Measurements from ENCODE around the gene RPS6KA6.

Gene RPS6KA6

DNA sequence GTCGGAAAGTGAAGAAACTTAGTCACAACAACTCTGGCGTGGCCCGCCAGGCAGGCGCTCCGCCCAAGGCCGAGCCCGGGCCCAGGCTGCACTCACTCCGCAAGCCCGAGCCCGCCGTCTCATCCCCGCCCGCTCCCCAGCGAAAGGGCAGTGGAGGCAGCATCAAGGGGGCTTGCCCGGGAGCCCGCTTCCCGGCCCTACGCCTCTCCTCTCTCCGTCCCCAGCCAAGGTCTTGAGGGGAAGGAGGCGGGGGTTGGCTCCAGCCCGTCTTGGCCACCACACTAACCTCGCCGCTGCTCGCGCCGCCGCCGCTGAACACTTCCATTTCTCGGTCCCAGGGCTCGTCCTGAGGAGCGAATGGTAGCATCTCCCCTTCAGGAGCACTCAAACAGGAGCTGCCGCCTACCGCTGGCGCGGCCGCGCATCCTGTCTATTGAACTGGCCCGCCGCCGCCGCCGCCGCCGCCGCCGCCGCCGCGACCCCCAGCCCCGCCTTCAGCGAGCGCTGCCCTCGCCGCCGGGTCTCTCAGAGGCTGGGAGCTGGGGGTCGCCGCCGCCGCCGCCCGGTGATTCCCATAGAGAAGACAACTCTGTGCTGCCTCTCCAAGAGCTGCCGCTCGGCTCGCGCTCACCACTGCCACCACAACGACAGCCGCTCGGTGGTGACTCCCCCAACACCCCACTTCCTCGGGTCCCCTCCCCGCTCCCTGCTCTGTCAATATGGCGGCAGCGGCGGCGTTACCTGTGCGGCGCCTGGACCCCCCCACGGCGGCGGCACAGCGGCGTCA, at the start of gene RPS6KA6:
Gene RPS6KA6 (minus strand): TSS at position 667 of the 787 bp plus-strand sequence. CDS start 300 bp downstream, at position 367.
- peaks cover 20 to 60% (median 48%) of the 10 kb centered on the region in 11 experiments; a peak in 21 of 22 replicates for H3K27me3 ChIP-seq
- H3K27ac ChIP-seq = no peak within 1 kb of the TSS
- no peaks in the 10 kb centered on the region for H4K20me1 ChIP-seq
- H3K9me3 ChIP-seq (replicated peaks in 1 of 11) = peaks cover 11 to 34% (median 13%) of the 10 kb centered on the region in 11 experiments; a peak in 19 of 22 replicates
- H3K4me3 ChIP-seq = no peak within 1 kb of the TSS
- no peak for TF ChIP-seq Cebpa-rat (IDR thresholded peaks at IDR 0.05)
- no peak within 1 kb of the TSS for H3K9ac ChIP-seq
- H3K4me1 ChIP-seq = no peaks in the 10 kb centered on the region
- no peak within 1 kb of the TSS for H3K4me2 ChIP-seq
- H3K36me3 ChIP-seq = no peaks in the 10 kb centered on the region

DNA sequence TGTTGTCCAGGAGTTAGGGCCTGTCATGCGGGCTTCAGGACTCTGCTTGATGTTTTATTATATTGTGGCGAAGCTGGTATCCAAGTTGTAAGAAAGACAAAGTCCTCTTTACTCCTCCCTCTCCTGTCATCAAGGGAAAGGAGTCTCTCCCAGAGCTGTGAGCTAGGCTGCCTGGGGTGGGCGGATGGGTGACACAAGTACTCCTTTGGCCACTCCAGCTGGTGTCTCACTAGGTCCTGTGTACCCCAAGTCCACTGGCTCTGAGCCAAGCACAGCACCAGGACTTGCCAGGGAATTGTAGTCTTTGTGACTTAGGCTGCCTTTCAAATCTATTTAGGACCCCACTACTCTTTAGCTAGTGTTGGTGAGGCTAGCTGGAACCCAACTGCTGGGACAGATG, 36.7 kb upstream of the RPS6KA6 start:
- no peak overlapping the region for H3K27ac ChIP-seq
- H3K36me3 ChIP-seq = no peaks in the 10 kb centered on the region
- H3K27me3 ChIP-seq = peaks cover 66 to 100% (median 96%) of the 10 kb centered on the region in 11 experiments
- H3K4me3 ChIP-seq = no peak overlapping the region
- TF ChIP-seq Cebpa-rat (IDR thresholded peaks at IDR 0.05) = no peak
- no peaks in the 10 kb centered on the region for H3K9me3 ChIP-seq (replicated peaks in 1 of 11)
- no peak overlapping the region for H3K9ac ChIP-seq
- H3K4me1 ChIP-seq = no peaks in the 10 kb centered on the region
- no peak overlapping the region for H3K4me2 ChIP-seq
- no peaks in the 10 kb centered on the region; a peak in 2 of 22 replicates for H4K20me1 ChIP-seq

DNA sequence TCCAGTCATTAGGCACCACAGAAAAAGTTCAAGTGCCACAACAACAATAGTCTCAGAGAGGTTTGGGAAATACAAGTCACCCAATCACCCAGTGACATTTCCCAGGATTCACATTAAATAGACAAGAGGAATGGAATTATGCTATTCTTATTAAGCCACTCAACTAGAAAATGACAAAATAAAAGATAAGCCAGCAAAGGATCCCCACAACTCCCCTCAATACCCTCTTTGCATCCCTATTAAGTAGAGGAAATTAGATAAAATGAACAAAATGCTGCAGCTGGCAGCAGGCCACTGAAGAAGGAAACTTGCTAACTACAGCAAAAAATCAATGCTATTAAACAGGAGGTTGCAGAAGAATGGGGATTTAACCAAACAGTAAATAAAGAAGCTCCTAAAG, 35.3 kb upstream of the RPS6KA6 start:
- Histone ChIP-seq H3K36me3 (no peaks in the 10 kb centered on the region), H3K4me2 (no peak overlapping the region), H3K4me1 (no peaks in the 10 kb centered on the region), H3K9ac (no peak overlapping the region), H4K20me1 (no peaks in the 10 kb centered on the region; a peak in 3 of 22 replicates), H3K27ac (no peak overlapping the region), H3K9me3 (replicated peaks in 1 of 11) (no peaks in the 10 kb centered on the region), H3K4me3 (no peak overlapping the region), H3K27me3 (peaks cover 68 to 100% (median 96%) of the 10 kb centered on the region in 11 experiments)
- no peak for TF ChIP-seq Cebpa-rat (IDR thresholded peaks at IDR 0.05)

DNA sequence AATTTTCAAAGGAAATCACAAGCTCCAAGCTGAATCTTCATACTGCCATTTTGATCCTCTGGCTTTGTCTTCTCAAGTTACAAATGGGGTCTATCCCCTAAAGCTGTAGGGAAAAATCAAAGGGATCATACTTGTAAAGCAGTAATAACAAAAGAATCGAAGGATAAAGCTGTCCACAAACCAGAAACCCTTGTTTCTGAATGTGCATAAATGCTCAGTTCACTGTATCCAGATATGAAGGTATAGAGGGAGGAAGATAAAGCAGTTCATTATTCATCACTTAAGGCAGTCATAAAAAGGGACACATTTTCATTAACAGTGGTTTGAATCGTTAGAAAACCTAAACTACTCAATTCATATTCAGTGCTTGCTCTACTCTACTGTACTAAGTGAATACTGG, 33.2 kb upstream of the RPS6KA6 start:
- Histone ChIP-seq H3K4me2 (no peak overlapping the region), H3K9ac (no peak overlapping the region), H3K4me1 (no peaks in the 10 kb centered on the region), H3K9me3 (replicated peaks in 1 of 11) (no peaks in the 10 kb centered on the region), H3K27me3 (peaks cover 76 to 98% (median 96%) of the 10 kb centered on the region in 11 experiments), H4K20me1 (no peaks in the 10 kb centered on the region; a peak in 4 of 22 replicates), H3K27ac (no peak overlapping the region), H3K4me3 (no peak overlapping the region), H3K36me3 (no peaks in the 10 kb centered on the region)
- TF ChIP-seq Cebpa-rat (IDR thresholded peaks at IDR 0.05) = no peak

DNA sequence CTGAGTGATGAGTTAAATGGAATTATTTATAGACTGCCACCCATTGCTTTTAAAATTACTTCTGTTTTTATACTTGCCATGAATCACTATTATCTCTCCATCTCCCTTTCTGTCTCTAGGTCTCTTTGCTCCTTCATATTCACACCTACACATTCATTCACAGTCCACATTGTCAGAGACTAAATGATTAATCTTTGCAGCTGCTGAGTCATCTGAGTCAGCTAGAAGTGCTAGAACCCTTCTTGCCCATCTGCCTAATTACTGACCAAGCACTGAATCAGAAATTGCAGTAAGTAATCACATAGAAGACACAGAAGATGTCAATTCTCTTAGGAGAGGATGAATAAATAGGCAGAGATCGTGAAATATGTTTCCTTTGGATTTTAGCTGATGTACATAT, 31.6 kb upstream of the RPS6KA6 start:
- Histone ChIP-seq H4K20me1 (no peaks in the 10 kb centered on the region; a peak in 4 of 22 replicates), H3K27ac (no peak overlapping the region), H3K9me3 (replicated peaks in 1 of 11) (peaks cover 0 to 2% (median 0%) of the 10 kb centered on the region in 11 experiments; a peak in 1 of 22 replicates), H3K4me1 (no peaks in the 10 kb centered on the region), H3K4me3 (no peak overlapping the region), H3K4me2 (no peak overlapping the region), H3K36me3 (no peaks in the 10 kb centered on the region), H3K27me3 (peaks cover 63 to 95% (median 86%) of the 10 kb centered on the region in 11 experiments), H3K9ac (no peak overlapping the region)
- no peak for TF ChIP-seq Cebpa-rat (IDR thresholded peaks at IDR 0.05)

DNA sequence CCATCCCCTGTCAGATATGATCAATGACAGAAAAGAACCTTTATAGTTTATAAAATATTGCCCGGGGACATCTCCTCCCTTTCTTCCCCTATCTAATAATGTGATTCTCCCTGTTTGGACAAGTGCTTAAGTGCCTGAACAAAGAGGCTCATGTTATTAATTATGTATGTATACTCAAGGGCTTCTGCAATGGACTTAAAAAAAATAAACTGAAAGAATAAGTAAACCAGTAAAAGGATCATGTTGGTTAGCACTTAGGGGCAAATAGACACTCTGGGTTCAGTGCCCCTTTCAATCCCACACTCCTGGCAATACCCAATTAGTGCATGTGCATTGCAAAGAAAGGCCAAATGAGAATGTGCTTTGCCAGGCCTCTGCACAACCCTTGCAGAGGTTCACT, 30.7 kb upstream of the RPS6KA6 start:
- Histone ChIP-seq H3K9ac (no peak overlapping the region), H3K9me3 (replicated peaks in 1 of 11) (peaks cover 1 to 10% (median 6%) of the 10 kb centered on the region in 11 experiments; a peak in 13 of 22 replicates), H3K27me3 (peaks cover 59 to 97% (median 85%) of the 10 kb centered on the region in 11 experiments), H3K4me1 (no peaks in the 10 kb centered on the region), H3K36me3 (no peaks in the 10 kb centered on the region), H3K4me3 (no peak overlapping the region), H4K20me1 (no peaks in the 10 kb centered on the region; a peak in 4 of 22 replicates), H3K27ac (no peak overlapping the region), H3K4me2 (no peak overlapping the region)
- TF ChIP-seq Cebpa-rat (IDR thresholded peaks at IDR 0.05) = no peak

DNA sequence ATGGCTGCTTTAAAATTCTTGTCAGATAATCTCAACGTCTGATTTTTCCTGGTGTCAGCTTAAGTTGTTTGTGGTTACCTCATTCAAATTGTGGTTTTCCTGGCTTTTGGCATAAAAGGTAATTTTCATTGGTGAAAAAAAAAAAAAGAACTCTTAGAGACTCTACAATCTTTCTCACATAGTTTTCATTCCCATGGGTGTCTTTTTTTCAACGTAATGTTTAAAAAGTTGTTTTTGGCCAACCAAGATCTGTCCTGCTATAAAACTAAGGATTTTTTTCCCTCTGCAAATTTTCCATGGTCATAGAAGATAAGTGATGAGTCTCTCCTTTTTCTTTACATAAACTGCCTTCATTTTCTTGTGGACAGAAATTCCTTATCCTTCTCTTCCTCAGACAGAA, 28.9 kb upstream of the RPS6KA6 start:
- Histone ChIP-seq H3K4me3 (no peak overlapping the region), H3K9ac (no peak overlapping the region)
- no peak for TF ChIP-seq Cebpa-rat (IDR thresholded peaks at IDR 0.05)

DNA sequence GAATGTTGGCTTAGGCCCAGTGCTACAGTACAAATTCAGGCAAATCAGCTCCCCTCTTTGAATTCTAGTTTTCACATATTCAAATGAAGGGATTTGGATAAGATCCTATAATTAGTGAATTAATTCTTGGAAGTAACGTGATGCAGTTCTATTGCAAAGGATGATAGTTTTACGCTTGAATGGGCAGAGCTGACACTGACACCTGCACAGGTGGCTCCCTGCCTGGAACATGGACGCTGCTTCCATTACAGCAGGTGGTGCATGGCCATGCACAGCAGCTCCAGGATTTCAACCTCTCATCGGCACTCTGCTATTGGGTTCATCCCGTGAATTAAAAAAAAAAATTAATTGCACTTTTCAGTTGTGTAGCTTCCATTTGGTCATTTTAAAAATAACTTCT, 28.4 kb upstream of the RPS6KA6 start:
- TF ChIP-seq Cebpa-rat (IDR thresholded peaks at IDR 0.05) = no peak

More for the DNA sequence above, 28.9 kb upstream of the RPS6KA6 start:
- no peak overlapping the region for H3K4me2 ChIP-seq
- H3K36me3 ChIP-seq = no peaks in the 10 kb centered on the region
- H3K4me1 ChIP-seq = no peaks in the 10 kb centered on the region
- H4K20me1 ChIP-seq = no peaks in the 10 kb centered on the region; a peak in 4 of 22 replicates
- H3K27ac ChIP-seq = no peak overlapping the region
- peaks cover 4 to 15% (median 8%) of the 10 kb centered on the region in 11 experiments; a peak in 13 of 22 replicates for H3K9me3 ChIP-seq (replicated peaks in 1 of 11)
- H3K27me3 ChIP-seq = peaks cover 48 to 84% (median 70%) of the 10 kb centered on the region in 11 experiments

DNA sequence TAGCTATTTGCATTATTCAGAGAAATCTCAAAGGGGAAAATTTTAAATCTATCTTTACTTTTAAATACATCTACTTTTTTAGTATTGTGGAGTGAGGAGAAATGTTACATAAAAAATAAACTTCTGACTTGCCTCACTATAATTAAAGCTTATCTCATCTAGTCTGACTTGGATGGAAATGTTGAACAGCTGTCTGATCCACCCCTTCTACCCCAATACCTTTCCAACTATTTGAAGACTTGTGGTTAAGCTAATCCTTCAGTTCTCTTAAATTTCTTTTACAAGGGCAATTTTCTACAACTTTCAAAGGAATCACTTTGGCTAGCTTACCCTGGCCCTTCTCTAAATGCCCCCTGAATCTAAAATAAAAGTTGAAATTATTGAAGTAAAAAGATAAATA, 17.3 kb upstream of the RPS6KA6 start:
- Histone ChIP-seq H3K4me2 (no peak overlapping the region), H3K9ac (no peak overlapping the region), H3K36me3 (no peaks in the 10 kb centered on the region), H3K27me3 (peaks cover 47 to 94% (median 67%) of the 10 kb centered on the region in 11 experiments), H3K27ac (no peak overlapping the region), H3K4me3 (no peak overlapping the region), H3K9me3 (replicated peaks in 1 of 11) (0 out of 22 replicates have a peak, but pooled peaks cover 0 to under 1% (median 0%) of the 10 kb centered on the region in 11 experiments), H3K4me1 (no peaks in the 10 kb centered on the region), H4K20me1 (no peaks in the 10 kb centered on the region; a peak in 1 of 22 replicates)
- no peak for TF ChIP-seq Cebpa-rat (IDR thresholded peaks at IDR 0.05)

More for the DNA sequence above, 28.4 kb upstream of the RPS6KA6 start:
- Histone ChIP-seq H3K9ac (no peak overlapping the region), H3K9me3 (replicated peaks in 1 of 11) (peaks cover 4 to 15% (median 8%) of the 10 kb centered on the region in 11 experiments; a peak in 13 of 22 replicates), H3K27ac (no peak overlapping the region), H3K4me2 (no peak overlapping the region), H3K27me3 (peaks cover 46 to 84% (median 69%) of the 10 kb centered on the region in 11 experiments), H3K36me3 (no peaks in the 10 kb centered on the region), H3K4me3 (no peak overlapping the region), H3K4me1 (no peaks in the 10 kb centered on the region), H4K20me1 (no peaks in the 10 kb centered on the region; a peak in 4 of 22 replicates)
